Left lobe of liver (tissue), 2 donors: Measurements from ENCODE around the gene NR6A1. TPM values are rescaled to one million over a fixed set of nuclear protein-coding genes. Genes with fewer than 3 reads are reported as not detected.
"Not testable (repeated sequence)": the region's sequence is repeated elsewhere in the genome, so short reads cannot be mapped to it uniquely, and the experiment has no call there.

ENCODE experiments used
- ATAC-seq: fragments of 200-7000 bp; cut with Tn5 transposase; one replicate; pipeline ENCODE4 v1.9.1; 2020; ENCODE audit warnings: mild to moderate bottlenecking, moderate library complexity
- DNase-seq: peaks from one replicate; pipeline ENCODE4 v3.0.0-alpha.2; 2020; ENCODE audit warnings: low spot score
- total RNA-seq: library from RNA; stranded (reverse); gene quantifications from one replicate; pipeline ENCODE4 v1.2.1, GENCODE V29; 2021
- donor health status: DM: no; HTN: no; CAD: no; lungs with moderate emphysema.
- donor health status: DM: no; HTN: yes; CAD: no.

NR6A1 gene
- total RNA-seq, 1 donor from 2014 or later = 2.4 TPM

GRCh38 chr9:124779368-124780059 lies 8.4 kb upstream of the NR6A1 start:
- no peak for ATAC-seq
- peak; percentile 23 for DNase-seq

- no peak for ATAC-seq
- no peak for DNase-seq
Measured at GRCh38 chr9:124778575-124779367, 7.7 kb upstream of the NR6A1 start.

- ATAC-seq (peak; percentile 51), DNase-seq (peak; percentile 44)
Measured at GRCh38 chr9:124776954-124777648, 6.0 kb upstream of the NR6A1 start, which contains the start of gene OLFML2A. OLFML2A (plus strand) TSS chr9:124777133; CDS start chr9:124777271, 138 bp downstream.

- no peak for DNase-seq
- ATAC-seq = no peak
Measured at GRCh38 chr9:124776618-124776953, 5.5 kb upstream of the NR6A1 start.

GRCh38 chr9:124774129-124774978 lies 3.2 kb upstream of the NR6A1 start:
- ATAC-seq (peak; percentile 46), DNase-seq (peak; percentile 79)

GRCh38 chr9:124773473-124774128 lies 2.5 kb upstream of the NR6A1 start:
- no peak for ATAC-seq
- DNase-seq = no peak

GRCh38 chr9:124772877-124773276 lies 1.8 kb upstream of the NR6A1 start:
- not testable (repeated sequence) for ATAC-seq, DNase-seq

- ATAC-seq (peak; percentile 53), DNase-seq (peak; percentile 78)
Measured at GRCh38 chr9:124771867-124772679, 962 bp upstream of the NR6A1 start.

- no peak for DNase-seq
- ATAC-seq = peak; percentile 1
Measured at GRCh38 chr9:124770359-124771020, 621 bp downstream of the NR6A1 start.

GRCh38 chr9:124769549-124770358 lies 1.4 kb downstream of the NR6A1 start:
- DNase-seq = peak; percentile 68

GRCh38 chr9:124768750-124769548 lies 2.2 kb downstream of the NR6A1 start:
- peak; percentile 30 for ATAC-seq

More at GRCh38 chr9:124769549-124770358, 1.4 kb downstream of the NR6A1 start:
- ATAC-seq = peak; percentile 7

GRCh38 chr9:124768334-124768733 lies 2.8 kb downstream of the NR6A1 start:
- DNase-seq (no peak), ATAC-seq (no peak)

More at GRCh38 chr9:124768750-124769548, 2.2 kb downstream of the NR6A1 start:
- DNase-seq = peak; percentile 76

- DNase-seq (no peak), ATAC-seq (no peak)
Measured at GRCh38 chr9:124767821-124768220, 3.3 kb downstream of the NR6A1 start.

- ATAC-seq (no peak), DNase-seq (no peak)
Measured at GRCh38 chr9:124766815-124767554, 4.1 kb downstream of the NR6A1 start.

GRCh38 chr9:124766326-124766725 lies 4.8 kb downstream of the NR6A1 start:
- no peak for ATAC-seq
- no peak for DNase-seq

- ATAC-seq (no peak), DNase-seq (no peak)
Measured at GRCh38 chr9:124765439-124765835, 5.7 kb downstream of the NR6A1 start.
